Measurements from ENCODE around the gene CA10. TPM values are rescaled to one million over a fixed set of nuclear protein-coding genes. Genes with fewer than 3 reads are reported as not detected.

The CA10 gene
- total RNA-seq, 1 donor from 2014 or later, result 2.2 TPM

GRCh38 chr17:51955245-51955644, 203.3 kb downstream of the CA10 start:
- Mint-ChIP-seq H3K4me1 (ENCODE audit: unreplicated experiment) (peaks cover 4% of the 10 kb centered on the region), H3K4me3 (no peak overlapping the region), H3K36me3 (no peaks in the 10 kb centered on the region), H3K9me3 (no peaks in the 10 kb centered on the region), H3K27ac (no peak overlapping the region), H3K27me3 (peaks cover 17% of the 10 kb centered on the region)
- TF ChIP-seq, protein P1, sequence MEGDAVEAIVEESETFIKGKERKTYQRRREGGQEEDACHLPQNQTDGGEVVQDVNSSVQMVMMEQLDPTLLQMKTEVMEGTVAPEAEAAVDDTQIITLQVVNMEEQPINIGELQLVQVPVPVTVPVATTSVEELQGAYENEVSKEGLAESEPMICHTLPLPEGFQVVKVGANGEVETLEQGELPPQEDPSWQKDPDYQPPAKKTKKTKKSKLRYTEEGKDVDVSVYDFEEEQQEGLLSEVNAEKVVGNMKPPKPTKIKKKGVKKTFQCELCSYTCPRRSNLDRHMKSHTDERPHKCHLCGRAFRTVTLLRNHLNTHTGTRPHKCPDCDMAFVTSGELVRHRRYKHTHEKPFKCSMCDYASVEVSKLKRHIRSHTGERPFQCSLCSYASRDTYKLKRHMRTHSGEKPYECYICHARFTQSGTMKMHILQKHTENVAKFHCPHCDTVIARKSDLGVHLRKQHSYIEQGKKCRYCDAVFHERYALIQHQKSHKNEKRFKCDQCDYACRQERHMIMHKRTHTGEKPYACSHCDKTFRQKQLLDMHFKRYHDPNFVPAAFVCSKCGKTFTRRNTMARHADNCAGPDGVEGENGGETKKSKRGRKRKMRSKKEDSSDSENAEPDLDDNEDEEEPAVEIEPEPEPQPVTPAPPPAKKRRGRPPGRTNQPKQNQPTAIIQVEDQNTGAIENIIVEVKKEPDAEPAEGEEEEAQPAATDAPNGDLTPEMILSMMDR (conservative IDR thresholded peaks at IDR 0.05), result no peak
- DNase-seq (ENCODE audit: extremely low spot score, unreplicated experiment), result no peak

GRCh38 chr17:51954232-51954765, 204.2 kb downstream of the CA10 start:
- H3K27me3 Mint-ChIP-seq, result peaks cover 19% of the 10 kb centered on the region
- no peak overlapping the region for H3K27ac Mint-ChIP-seq
- H3K4me3 Mint-ChIP-seq, result no peak overlapping the region
- TF ChIP-seq, protein P1 (conservative IDR thresholded peaks at IDR 0.05), result no peak
- H3K9me3 Mint-ChIP-seq, result no peaks in the 10 kb centered on the region
- no peak for DNase-seq (ENCODE audit: extremely low spot score, unreplicated experiment)
- H3K4me1 Mint-ChIP-seq (ENCODE audit: unreplicated experiment), result peaks cover 4% of the 10 kb centered on the region
- H3K36me3 Mint-ChIP-seq, result no peaks in the 10 kb centered on the region

GRCh38 chr17:51951741-51952140, 206.8 kb downstream of the CA10 start:
- Mint-ChIP-seq H3K9me3 (no peaks in the 10 kb centered on the region), H3K27me3 (peaks cover 23% of the 10 kb centered on the region), H3K4me3 (no peak overlapping the region), H3K4me1 (ENCODE audit: unreplicated experiment) (no peaks in the 10 kb centered on the region), H3K27ac (no peak overlapping the region), H3K36me3 (no peaks in the 10 kb centered on the region)
- no peak for DNase-seq (ENCODE audit: extremely low spot score, unreplicated experiment)
- TF ChIP-seq, protein P1 (conservative IDR thresholded peaks at IDR 0.05), result no peak

DNA sequence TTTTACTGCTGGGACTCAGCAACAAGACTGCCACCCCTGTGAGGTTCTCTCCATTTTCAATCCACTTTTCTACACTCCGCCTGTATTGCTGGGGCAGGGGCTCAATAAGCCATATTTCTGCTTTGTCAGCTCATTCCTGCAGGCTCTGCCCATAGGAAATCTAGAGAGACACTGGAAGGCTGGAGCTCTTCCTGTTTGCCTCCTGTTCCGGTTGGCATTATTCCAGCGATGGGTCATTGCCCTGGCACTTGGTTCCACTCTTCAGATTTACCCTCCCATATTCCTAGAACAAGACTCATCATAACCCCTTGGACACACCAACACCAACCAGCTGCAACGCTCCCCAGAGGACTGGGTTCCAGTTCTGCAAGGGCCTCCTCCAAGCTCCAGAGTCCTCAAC, 210.4 kb downstream of the CA10 start:
- Mint-ChIP-seq H3K4me1 (ENCODE audit: unreplicated experiment) (no peaks in the 10 kb centered on the region), H3K4me3 (no peak overlapping the region), H3K27me3 (peaks cover 27% of the 10 kb centered on the region), H3K36me3 (no peaks in the 10 kb centered on the region), H3K9me3 (no peaks in the 10 kb centered on the region), H3K27ac (no peak overlapping the region)
- DNase-seq (ENCODE audit: extremely low spot score, unreplicated experiment), result no peak
- TF ChIP-seq, protein P1 (conservative IDR thresholded peaks at IDR 0.05), result no peak

DNA sequence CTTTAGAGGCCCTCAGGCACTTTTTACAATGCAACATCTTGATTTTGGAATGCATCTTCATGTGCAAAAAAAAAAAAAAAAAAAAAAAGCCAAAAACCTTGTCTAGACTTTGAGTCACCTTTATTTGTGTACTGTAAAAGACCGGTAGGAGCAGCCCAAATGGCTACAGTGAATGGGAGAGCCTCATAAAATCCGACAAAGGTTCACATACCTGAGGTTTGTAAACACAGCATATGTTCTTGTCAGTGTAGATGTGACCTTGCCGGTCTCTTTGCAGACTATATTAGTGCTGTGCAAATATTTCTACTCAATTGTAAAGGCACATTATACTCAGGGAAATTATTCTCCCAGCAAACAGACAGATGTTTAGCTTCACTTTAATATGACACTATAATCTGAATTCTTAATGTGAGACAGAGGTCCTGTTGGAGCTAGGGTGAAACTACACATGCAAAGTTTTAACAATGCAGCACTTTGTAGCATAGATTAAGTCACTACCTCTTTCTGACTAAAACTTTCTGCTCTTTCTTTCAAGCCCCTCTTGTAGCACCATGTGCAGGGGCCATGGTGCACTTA, 211.3 kb downstream of the CA10 start:
- Mint-ChIP-seq H3K9me3 (no peaks in the 10 kb centered on the region), H3K36me3 (no peaks in the 10 kb centered on the region), H3K4me3 (no peak overlapping the region), H3K4me1 (ENCODE audit: unreplicated experiment) (no peaks in the 10 kb centered on the region), H3K27ac (no peak overlapping the region), H3K27me3 (peaks cover 26% of the 10 kb centered on the region)
- DNase-seq (ENCODE audit: extremely low spot score, unreplicated experiment), result no peak
- TF ChIP-seq, protein P1 (conservative IDR thresholded peaks at IDR 0.05), result no peak

Data from type B pancreatic cell (in vitro differentiated cells).